HG03045 (cell line): ENCODE results near the gene TMEM248.
A peak's percentile ranks its signal among the peaks of the same experiment; 100 is the strongest.
"Not testable (repeated sequence)": the region's sequence is repeated elsewhere in the genome, so short reads cannot be mapped to it uniquely, and the experiment has no call there.

ENCODE experiments used
- ATAC-seq: cut with Tn5 transposase; IDR thresholded peaks from one replicate; pipeline ENCODE4 v1.9.1; 2021; ENCODE audit warnings: mild to moderate bottlenecking, moderate library complexity; ENCODE audit not compliant: unreplicated experiment

Gene TMEM248, protein sequence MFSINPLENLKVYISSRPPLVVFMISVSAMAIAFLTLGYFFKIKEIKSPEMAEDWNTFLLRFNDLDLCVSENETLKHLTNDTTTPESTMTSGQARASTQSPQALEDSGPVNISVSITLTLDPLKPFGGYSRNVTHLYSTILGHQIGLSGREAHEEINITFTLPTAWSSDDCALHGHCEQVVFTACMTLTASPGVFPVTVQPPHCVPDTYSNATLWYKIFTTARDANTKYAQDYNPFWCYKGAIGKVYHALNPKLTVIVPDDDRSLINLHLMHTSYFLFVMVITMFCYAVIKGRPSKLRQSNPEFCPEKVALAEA

DNA sequence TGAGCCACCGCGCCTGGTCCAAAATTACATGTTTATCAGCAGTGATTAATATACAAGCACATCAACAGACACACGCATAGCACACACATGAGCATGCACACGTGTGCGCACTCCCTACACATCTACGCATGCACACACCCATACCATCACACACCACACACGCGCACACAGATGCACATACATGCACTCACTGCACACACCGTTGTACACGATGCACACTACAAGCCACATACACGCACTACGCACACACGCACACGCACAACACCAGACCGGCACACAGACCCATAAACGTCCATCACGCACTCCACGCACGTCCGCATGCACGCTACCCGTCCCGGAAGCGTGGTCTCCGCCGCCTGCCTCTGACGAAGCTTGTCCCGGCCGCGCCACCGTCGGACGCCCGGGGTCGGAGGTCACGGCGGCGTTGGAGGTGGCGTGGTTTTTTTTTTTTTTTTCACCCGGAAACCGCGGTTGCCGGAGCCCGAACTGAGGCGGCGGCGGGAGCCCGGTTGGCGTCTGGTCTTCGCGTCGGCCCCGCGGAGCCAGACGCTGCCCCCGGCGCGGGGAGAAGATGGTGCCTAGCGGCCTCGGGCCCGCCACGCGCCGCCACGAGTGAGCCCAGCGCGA, at the start of gene TMEM248:
TMEM248 (plus strand) TSS at position 457 of the 627 bp plus-strand sequence. CDS start 20,641 bp downstream, outside the sequence.
- ATAC-seq = peak; percentile 87

DNA sequence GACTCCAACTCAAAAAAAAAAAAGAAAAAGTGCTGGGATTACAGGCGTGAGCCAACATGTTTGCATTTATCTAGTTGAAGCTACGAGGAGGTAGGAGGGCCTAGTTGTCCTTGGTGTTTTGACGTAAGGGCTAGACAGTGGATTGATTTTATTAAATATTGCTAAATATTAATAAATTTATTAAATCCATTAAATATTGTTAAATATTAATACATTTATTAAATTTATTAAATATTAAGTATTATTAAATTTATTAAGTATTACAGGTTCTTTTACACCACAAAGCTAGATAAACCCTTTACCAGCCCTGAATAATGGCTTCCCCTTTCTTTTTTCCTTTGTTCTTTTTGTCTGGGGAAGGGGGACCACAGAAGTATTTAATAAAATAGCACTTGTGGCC, 47.5 kb upstream of the TMEM248 start:
- no peak for ATAC-seq

DNA sequence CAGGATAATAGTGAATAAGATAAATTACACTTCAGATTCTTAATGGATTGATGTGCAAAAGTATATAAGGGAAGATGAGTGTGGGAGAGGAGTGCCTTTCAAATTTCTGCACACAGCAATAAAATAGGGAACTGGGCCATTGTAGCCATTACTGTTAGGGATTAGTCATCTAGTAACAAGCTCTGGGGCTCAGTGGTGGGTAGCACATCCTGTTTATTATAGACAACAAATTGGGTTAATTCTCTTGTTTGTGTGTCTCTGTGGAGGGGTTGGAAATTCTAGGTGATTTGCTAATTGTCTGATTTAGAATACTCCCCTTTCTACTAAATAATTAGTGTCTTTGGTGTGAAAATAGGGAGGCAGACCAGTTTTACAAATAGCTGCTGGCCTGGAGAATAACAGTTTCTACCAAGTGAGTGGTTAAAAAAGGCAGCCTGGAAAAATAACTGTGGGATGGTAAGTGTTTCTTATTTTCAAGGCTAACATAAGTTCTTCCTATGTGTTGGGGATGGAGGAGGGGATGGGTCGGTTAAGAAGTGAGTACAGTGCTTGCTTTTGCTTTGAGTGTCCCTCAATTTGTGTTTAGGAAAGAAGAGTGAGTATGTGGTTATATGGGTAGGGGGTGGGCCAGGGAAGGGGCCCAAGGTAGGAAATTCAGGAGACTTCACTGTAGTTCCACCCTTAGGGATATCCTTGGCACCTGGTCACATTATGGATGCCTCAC, 43.3 kb upstream of the TMEM248 start:
- ATAC-seq = peak; percentile 68

DNA sequence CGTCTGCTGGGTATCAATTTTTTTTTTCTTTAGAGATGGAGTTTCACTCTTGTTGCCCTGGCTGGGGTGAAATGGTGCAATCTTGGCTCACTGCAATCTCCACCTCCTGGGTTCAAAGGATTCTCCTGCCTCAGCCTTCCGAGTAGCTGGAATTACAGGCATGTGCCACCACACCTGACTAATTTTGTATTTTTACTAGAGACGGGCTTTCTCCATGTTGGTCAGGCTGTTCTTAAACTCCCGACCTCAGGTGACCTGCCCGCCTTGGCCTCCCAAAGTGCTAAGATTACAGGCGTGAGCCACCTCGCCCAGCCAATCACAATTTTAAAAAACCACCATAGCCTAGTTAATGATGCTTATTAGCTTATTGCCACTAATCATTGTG, 42.7 kb upstream of the TMEM248 start:
- ATAC-seq = not testable (repeated sequence)

DNA sequence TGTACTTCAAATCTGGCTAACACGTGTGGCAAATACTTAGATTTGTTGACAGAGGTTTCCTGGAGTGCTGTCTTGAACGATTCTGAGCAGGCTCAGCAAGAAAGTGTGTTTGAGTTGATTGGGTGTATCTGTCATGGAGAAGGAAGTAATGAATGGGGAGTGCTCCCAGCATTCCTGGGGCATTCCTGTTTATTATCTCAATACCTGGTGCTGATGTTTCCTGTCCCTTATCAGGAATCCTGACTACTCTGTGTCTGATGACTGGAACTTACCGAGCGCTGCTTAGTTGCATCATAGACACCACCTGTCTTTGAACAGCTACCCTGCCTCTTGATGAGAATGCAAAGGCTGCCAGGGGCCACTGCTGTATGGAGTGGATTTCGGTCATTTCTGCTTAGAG, 41.0 kb upstream of the TMEM248 start:
- no peak for ATAC-seq

DNA sequence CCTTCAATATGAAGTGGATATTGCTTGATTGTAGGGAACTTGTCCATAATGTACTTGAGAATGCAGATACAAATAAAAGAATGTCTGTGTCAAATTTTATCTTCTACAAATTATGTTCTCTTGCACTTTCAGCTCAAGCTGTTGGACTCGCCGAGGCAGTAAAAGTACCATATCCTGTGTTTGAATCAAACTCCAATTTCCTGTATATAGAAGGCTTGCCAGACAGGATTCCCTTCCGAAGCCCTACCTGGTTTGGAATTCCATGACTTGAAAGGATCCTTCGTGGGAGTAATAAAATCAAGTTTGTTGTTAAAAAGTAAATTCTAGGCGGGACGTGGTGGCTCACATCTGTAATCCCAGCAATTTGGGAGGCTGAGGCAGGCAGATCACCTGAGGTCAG, 40.4 kb upstream of the TMEM248 start:
- not testable (repeated sequence) for ATAC-seq

DNA sequence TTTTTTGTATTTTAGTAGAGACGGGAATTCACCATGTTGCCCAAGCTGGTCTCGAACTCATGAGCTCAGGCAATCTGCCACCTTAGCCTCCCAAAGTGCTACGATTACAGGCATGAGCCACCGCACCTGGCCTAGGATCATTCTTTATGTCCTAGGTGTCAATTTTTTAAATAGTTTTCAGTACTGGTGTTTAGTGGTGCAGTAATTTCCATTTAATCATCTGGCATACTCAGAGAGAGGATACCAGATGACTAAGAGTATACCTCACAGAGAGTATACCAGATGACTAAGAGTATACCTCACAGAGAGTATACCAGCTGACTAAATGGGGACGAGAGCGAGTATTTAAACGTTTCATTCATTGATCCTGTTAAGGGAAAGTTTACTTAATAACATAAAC, 37.3 kb upstream of the TMEM248 start:
- no peak for ATAC-seq

DNA sequence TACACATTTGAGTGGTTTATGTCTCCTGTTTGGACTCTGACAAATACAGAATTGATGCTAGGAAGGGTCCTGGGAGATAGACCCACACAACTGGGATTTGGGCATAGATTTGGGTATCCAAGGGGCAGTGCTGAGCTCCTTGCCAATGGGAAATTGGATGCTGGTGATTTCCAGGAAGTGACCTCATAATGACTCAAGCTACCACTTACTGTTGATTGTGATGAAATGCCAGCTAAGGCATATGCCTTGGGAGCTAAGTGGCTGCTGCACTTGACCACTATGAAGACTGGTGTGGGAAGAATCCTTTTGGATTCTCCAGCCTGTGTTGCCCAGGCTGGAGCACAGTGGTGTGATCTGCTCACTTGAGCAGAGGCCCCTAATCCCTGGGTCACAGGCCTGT, 36.5 kb upstream of the TMEM248 start:
- ATAC-seq = not testable (repeated sequence)

DNA sequence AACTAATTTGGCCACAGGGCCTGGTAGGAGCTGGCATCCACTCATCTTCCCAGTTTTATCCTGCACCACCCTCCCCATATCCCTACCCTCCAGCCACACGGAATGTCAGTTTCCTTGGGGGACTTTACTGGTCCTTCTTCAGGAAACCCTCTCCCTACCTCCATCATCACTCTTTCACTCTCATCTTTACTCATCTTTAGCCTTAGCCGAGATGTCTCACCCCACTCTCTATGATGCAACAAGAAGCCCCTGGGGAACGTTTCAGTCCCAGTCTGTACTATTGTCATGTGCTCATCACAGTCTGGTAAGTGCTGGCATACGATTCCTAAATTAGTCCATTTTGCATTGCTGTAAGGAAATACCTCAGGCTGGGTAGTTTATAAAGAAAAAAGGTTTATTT, 34.9 kb upstream of the TMEM248 start:
- peak; percentile 62 for ATAC-seq

DNA sequence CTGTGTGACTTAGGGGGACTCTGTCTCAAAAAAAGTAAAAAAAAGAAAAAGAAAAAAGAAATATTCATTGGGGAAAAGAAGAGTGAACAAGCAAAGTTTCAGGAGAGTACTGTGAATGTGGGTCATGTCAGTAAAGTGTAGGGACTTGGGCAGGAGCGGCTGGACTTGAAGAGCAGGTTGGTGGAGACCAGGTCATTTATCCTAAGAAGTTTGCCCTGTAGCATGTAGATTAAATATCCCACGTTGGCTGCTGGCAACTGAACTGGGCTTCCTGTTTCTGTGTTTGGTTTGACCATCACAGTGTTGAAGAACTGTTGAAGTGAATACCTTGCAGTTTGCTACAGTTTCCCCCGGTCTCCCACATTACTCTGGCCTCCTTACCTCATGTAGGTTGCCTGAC, 32.8 kb upstream of the TMEM248 start:
- ATAC-seq = not testable (repeated sequence)

DNA sequence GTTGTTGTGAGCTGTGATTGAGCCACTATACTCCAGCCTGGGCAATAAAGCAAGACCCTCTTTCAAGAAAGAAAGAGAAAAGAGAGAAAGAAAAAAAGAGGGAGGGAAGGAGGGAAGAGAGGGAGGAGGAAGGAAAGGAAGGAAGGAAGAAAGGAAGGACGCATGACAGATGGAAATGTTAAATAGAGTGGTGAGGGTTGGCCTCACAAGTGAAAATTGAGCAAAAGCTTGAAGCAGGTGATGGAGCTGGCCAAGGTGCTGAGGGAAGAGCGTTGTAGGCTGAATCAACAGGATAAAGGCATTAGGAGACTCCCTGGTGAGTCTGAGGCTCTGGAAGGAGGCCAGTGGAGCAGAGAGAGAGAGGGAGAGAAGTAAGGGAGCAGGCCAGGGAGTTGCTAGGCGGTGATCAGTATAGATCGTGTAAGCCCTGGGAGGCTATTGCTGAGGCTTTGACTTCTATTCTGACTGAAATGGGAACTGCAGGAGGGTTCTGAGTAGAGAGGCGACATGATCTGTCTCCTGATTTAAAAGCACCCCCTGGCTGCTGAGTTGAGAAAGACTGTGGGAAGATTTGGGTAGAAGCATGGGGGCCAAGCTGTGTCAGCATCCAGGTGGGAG, 26.5 kb upstream of the TMEM248 start:
- no peak for ATAC-seq

DNA sequence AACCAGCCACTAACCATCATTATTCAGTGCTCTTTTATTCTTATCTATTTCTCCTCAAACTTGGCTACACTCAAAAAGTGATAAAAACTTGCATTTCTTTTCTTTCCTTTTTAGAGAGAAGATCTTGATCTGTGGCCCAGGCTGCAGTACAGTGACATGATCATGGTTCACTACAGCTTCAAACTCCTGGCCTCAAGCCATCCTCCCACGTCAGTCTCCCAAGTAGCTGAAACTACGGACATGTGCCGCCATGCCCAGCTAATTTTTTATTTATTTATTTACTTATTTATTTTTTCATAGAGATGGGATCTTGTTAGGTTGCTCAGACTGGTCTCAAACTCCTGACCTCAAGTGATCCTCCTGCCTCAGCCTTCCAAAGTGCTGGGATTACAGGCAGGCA, 24.6 kb upstream of the TMEM248 start:
- no peak for ATAC-seq

DNA sequence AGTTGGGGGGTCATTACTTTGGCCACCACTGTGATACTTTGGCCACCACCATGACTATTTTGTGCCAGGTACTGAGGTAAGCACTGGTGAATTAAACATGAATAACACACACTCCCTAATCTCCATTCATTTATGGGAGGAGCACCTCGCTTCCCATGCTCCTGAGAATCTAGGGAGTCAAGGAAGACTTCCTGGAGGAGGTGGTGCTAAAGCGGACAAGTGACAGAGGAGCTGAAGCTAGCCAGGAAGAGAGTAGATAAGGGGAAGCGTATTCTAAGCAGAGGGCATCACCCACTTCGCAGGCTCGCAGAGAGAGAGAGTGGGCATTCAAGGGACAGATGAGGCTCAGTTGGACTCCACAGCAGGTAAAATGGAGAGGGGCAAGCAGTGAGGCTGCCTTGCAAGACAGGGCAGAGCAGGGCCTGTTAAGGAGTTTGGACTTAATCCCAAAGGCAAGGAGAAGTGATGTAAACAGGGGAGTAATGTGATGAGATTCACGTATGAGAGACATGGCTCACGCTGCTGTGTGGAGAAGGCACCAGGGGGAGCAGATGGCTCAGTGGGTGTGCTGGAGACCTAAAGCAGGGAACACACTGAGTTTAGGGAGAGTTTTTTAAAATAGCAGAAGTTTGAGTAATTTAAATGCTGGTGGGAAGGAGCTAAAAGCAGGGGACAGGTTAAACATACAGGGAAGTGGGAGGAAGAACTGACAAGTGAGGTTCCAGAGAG, 21.3 kb upstream of the TMEM248 start:
- ATAC-seq = no peak

DNA sequence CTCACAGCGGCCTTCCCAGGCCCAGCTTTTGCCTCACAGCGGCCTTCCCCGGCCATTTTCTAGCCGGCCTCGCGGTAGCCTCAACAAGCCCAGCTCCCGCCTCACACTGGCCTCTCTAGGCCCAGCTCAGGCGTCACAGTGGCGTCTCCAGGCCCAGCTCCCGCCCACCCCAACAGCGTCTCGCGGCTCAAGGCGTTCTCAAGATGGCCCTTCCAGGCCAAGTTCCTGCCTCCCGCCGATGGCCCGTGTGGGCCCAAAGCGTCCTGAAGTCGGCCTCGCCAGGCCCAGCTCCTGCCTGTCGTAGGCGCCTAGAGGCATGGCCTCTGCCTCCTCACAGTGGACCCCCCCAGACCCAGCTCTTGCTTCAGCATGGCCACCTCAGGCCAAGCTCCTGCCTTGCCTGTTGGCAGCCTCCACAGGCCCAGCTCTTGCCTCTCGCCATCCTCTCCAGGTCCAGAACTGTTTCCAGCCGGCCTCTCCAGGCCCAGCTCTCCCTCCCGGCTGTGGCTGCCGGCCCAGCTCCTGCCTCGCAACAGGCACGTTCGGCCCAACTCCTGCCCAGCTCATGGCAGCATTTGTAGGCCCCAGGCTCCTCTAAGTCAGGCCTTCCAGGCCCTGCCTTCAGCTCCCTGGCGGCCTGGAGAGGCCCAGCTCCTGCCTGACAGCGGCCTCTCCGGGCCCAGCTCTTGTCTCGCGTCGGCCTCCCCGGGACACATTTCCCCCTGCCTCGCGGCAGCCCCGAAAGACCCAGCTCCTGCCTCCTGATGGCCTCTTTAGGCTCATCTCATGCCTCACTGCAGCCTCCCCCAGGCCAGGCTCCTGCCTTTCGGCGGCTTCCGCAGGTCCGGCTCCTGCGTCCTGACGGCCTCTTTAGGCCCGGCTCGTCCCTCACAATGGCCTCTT, 18.8 kb upstream of the TMEM248 start:
- ATAC-seq = no peak

DNA sequence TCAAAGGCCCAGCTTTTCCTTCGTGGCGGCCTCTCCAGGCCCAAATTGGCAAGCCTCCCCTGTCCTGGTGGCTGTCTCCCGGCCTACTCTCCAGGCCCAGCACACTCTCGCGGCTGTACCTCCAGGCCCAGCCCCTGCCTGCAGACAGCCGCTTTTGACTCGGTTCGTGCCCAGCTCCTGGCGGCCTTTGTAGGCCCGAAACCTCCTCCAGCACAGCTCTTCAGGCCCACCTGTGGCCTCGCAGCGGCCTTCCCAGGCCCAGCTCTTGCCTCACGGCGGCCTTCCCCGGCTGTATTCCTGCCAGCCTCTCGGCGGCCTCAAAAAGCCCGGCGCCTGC, 18.2 kb upstream of the TMEM248 start:
- no peak for ATAC-seq

DNA sequence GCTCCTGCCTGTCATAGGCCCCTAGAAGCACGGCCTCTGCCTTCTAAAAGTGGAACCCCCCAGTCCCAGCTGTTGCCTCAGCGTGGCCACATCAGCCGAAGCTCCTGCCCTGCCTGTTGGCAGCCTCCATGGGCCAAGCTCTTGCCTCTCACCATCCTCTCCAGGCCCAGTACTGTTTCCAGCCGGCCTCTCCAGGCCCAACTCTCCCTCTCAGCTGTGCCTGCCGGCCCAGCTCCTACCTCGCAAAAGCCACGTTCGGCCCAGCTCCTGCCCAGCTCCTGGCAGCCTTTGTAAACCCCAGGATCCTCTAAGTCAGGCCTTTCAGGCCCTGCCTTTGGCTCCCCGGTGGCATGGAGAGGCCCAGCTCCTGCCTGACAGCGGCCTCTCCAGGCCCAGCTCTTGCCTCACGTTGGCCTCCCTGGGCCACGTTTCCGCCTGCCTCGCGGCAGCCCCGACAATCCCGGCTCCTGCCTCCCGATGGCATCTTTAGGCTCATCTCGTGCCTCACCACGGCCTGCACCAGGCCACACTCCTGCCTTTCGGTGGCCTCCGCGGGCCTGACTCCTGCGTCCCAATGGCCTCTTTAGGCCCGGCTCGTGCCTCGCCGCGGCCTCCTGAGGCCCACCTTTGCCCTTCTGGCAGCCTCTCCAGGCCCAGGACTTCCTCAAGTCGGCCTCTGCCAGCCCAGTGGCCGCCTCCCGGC, 17.5 kb upstream of the TMEM248 start:
- ATAC-seq = no peak

DNA sequence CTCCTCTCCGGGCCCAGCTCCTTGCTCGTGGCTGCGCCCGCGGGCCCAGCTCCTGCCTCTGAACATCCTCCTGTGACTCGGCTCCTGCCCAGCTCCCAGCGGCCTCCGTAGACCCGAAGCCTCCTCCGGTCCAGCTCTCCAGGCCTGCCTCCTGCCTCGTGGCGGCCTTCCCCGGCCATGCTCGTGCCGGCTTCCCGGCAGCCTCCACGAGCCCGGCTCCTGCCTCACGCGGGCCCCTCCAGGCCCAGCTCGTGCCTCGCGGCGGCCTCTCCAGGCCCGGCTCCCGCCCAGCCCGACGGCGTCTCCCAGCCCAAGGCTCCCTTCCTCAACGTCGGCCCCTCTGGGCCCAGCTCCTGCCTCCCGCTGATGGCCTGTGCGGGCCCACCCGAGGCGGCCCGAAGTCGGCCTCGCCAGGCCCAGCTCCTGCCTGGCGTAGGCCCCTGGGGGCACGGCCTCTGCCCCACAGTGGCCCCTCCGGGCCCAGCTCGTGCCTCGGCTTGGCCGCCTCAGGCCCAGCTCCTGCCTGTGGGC, 16.9 kb upstream of the TMEM248 start:
- no peak for ATAC-seq

DNA sequence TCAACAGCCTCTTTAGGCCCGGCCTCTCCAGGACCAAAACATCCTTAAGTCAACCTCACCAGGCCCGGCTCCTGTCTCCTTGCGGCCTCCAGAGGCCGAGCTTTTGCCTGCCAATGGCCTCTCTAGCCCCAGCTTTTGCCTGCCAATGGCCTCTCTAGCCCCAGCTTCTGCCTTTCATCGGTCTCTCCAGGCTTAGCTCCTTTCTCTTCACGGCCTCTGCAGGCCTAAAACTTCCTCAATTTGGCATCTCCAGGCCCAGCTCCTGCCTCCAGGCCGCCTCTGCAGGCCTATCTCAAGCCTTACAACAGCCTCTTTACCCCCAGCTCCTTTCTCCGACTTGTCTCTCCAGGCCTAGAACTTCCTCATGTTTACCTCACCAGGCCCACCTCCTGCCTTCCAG, 15.7 kb upstream of the TMEM248 start:
- ATAC-seq = no peak

DNA sequence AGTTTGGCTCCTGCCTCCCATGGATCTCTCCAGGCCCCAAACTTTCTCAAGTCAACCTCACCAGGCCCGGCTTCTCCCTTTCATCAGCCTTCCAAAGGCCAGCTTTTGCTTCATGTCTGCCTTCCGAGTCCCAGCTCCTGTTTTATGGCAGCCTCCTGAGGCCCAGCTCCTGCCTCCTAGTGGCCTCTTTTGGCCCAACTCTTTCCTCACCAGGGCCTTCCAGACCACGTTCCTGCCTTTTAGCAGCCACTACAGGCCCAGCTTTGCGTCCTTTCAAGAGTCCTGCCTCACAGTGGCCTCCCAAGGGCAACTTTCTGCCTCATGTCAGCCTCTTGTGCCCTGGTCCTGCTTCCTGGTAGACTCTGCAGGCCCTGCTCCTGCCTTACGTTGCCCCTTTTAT, 15.3 kb upstream of the TMEM248 start:
- no peak for ATAC-seq
